ENCODE results near the gene RBP3.

Gene RBP3

GRCh38 chr10:47339186-47339735 is 8.9 kb upstream of the RBP3 start:
- DNase-seq, result no peak

DNA sequence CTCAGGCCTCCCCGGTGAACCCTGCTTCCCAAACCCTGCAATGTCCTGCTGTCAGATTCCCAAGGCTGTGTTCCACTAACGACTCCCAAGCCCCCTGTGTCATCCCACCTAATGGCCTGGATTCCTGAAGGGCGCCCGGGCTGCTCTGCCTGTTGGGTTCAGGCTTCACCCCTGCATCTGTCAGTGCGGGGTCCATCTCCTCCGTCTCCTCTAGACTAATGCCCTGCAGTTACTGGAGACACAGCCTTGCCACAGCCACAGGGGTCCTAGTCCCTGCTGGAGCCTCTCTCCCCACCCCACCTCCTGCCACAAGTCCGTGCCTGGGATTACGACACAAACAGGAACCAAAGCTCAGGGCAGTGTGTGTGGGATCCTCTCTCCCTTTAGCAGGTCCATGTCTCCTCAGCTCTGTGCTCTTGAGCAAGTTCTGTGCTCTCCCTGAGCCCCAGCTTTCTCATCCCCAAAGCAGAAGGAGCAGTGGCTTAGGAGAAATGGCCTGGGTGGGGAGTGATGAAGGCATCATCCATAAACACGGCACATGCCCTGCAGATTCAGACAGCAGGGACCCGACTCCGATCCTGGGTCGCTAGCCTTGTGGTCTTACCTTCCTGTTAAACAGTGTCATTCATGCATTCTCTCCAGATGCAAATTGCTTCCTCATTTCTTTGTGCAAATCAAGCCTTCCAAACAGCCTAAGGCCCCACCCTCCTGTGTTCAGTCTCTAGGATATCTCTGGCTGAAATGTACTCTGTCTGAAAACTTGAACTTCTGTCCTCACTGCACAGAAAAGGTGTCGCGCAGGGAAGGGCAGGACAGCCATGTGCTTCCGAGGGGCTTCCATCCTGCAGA is 8.2 kb upstream of the RBP3 start:
- no peak for DNase-seq

GRCh38 chr10:47340608-47341170 is 7.5 kb upstream of the RBP3 start:
- DNase-seq, result peak; percentile 70

GRCh38 chr10:47344996-47345870 is 2.9 kb upstream of the RBP3 start:
- DNase-seq, result no peak

DNA sequence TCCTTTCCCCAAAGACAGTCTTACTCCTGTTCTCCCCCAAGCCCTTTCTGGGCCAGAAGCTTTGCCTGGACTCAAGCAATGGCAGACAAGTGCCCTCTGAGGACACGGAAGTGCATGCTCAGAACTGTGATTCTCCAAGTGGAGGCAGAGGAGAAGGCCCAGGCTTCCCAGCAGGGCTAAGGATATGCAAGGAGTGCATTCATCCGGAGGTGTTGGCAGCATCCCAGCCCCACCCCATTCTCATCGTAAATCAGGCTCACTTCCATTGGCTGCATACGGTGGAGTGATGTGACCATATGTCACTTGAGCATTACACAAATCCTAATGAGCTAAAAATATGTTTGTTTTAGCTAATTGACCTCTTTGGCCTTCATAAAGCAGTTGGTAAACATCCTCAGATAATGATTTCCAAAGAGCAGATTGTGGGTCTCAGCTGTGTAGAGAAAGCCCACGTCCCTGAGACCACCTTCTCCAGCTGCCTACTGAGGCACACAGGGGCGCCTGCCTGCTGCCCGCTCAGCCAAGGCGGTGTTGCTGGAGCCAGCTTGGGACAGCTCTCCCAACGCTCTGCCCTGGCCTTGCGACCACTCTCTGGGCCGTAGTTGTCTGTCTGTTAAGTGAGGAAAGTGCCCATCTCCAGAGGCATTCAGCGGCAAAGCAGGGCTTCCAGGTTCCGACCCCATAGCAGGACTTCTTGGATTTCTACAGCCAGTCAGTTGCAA is 1.4 kb upstream of the RBP3 start:
- DNase-seq, result no peak

DNA sequence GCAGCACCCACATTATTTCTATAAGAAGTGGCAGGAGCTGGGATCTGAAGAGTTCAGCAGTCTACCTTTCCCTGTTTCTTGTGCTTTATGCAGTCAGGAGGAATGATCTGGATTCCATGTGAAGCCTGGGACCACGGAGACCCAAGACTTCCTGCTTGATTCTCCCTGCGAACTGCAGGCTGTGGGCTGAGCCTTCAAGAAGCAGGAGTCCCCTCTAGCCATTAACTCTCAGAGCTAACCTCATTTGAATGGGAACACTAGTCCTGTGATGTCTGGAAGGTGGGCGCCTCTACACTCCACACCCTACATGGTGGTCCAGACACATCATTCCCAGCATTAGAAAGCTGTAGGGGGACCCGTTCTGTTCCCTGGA is 874 bp upstream of the RBP3 start:
- DNase-seq, result no peak

DNA sequence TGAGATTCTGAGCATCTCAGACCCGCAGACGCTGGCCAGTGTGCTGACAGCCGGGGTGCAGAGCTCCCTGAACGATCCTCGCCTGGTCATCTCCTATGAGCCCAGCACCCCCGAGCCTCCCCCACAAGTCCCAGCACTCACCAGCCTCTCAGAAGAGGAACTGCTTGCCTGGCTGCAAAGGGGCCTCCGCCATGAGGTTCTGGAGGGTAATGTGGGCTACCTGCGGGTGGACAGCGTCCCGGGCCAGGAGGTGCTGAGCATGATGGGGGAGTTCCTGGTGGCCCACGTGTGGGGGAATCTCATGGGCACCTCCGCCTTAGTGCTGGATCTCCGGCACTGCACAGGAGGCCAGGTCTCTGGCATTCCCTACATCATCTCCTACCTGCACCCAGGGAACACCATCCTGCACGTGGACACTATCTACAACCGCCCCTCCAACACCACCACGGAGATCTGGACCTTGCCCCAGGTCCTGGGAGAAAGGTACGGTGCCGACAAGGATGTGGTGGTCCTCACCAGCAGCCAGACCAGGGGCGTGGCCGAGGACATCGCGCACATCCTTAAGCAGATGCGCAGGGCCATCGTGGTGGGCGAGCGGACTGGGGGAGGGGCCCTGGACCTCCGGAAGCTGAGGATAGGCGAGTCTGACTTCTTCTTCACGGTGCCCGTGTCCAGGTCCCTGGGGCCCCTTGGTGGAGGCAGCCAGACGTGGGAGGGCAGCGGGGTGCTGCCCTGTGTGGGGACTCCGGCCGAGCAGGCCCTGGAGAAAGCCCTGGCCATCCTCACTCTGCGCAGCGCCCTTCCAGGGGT is 703 bp downstream of the RBP3 start:
- DNase-seq, result no peak

DNA sequence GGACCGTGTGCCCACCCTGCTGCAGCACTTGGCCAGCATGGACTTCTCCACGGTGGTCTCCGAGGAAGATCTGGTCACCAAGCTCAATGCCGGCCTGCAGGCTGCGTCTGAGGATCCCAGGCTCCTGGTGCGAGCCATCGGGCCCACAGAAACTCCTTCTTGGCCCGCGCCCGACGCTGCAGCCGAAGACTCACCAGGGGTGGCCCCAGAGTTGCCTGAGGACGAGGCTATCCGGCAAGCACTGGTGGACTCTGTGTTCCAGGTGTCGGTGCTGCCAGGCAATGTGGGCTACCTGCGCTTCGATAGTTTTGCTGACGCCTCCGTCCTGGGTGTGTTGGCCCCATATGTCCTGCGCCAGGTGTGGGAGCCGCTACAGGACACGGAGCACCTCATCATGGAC is 1.4 kb downstream of the RBP3 start:
- DNase-seq, result no peak

DNA sequence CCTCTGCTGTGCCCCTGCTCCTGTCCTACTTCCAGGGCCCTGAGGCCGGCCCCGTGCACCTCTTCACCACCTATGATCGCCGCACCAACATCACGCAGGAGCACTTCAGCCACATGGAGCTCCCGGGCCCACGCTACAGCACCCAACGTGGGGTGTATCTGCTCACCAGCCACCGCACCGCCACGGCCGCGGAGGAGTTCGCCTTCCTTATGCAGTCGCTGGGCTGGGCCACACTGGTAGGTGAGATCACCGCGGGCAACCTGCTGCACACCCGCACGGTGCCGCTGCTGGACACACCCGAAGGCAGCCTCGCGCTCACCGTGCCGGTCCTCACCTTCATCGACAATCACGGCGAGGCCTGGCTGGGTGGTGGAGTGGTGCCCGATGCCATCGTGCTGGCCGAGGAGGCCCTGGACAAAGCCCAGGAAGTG is 1.8 kb downstream of the RBP3 start:
- DNase-seq, result no peak

GRCh38 chr10:47350671-47351640 is 2.8 kb downstream of the RBP3 start:
- no peak for DNase-seq

- DNase-seq, result no peak
These were observed 4.0 kb downstream of the RBP3 start for GRCh38 chr10:47351899-47352815.

DNA sequence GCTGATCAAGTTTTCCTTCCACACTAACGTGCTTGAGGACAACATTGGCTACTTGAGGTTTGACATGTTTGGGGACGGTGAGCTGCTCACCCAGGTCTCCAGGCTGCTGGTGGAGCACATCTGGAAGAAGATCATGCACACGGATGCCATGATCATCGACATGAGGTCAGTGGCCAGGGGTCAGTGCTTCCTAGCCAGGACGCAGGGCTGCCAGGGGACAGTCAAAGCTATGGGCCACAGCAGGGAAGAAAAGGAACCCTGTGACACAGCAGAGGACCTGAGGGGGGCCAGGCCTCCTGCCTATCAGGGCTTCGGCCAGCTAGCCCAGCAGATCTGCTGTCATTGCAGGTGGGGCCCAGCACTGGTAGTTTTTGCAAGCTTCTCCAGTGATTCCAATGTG is 5.2 kb downstream of the RBP3 start:
- DNase-seq, result no peak

DNA sequence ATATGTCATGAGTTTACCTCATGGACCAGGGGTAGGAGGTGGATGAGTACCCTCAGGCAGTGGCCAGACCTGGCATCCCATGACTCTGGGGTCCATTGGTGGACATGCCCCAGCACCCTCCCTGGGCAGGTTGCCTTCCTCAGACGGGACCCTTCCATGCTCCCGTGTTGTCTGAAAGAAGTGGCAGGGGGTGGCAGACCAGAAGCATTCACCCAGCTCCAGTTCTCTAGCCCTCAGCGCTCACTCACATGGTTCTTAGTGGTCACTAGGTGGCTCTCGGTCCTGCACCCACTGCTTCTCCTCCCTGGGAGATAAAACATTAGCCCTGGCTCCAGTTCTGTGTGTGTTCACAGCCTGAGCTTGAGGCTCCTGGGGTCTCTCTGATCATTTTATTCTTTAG is 6.0 kb downstream of the RBP3 start:
- DNase-seq, result no peak

DNA sequence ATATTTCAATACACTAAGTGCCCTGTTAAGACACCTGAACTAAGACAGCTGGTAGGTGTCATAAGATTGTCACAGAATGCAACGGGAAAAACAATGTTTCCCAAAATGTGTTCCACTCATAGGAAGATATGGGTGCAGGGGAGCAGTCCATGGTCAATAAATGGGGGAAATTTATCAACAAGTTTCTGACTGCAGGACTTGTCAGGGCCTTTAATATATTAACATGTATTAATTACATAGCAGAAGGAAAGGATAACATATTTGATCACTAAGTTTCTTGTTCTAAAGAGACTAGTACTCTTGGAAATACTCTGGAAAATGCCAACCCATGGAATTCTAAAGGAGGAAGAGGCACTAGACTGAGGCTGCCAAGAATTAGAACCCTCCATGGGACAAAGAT is 6.7 kb downstream of the RBP3 start:
- no peak for DNase-seq

GRCh38 chr10:47356708-47357107 is 8.5 kb downstream of the RBP3 start:
- no peak for DNase-seq

DNA sequence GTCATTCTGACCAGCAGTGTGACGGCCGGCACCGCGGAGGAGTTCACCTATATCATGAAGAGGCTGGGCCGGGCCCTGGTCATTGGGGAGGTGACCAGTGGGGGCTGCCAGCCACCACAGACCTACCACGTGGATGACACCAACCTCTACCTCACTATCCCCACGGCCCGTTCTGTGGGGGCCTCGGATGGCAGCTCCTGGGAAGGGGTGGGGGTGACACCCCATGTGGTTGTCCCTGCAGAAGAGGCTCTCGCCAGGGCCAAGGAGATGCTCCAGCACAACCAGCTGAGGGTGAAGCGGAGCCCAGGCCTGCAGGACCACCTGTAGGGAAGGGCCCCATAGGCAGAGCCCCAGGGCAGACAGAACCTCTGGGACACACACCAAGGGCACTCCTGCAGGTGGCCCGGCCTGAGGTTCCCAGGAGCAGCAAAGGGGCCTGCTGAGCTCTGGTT is 9.0 kb downstream of the RBP3 start:
- no peak for DNase-seq

- DNase-seq, result no peak
These were observed 9.7 kb downstream of the RBP3 start for GRCh38 chr10:47357911-47358310.

- DNase-seq, result no peak
These were observed 10.3 kb downstream of the RBP3 start for GRCh38 chr10:47358457-47358856.

DNA sequence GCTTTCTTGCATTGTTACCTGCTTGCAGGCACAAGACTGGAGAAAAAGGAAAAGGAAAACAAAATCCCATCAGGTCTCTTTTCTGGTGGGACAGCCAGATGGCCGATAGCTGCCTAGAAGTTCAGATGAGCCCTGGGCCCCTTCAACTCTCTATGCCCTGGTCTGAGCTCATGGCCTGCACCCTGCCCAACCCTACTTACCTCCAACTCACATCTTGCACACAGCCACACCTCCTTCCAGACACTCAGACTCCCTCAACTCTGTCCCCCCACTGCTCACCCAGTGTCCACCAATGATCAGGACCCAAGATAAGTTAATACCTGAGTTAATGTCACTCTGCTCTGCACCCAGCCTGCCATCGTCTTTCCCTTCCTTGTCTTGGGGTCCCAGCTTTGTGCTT is 10.9 kb downstream of the RBP3 start:
- DNase-seq, result no peak
